H54 (cell line): ENCODE results near the gene JAZF1.
"Not testable (repeated sequence)": the region's sequence is repeated elsewhere in the genome, so short reads cannot be mapped to it uniquely, and the experiment has no call there.

Experiments
- DNase-seq: peaks from one replicate; pipeline ENCODE4 v3.0.0; 2011; ENCODE audit warnings: low spot score, mixed read lengths; ENCODE audit not compliant: insufficient read length
- FAIRE-seq: peaks from 3 replicates; lab custom pipeline; 2011; peaks lifted over from hg19 to GRCh38; lab: Jason Lieb, UNC
- POLR2A ChIP-seq: IDR thresholded peaks from 2 replicates; pipeline ENCODE4 v1.6.1; 2011; ENCODE audit warnings: low read depth, mild to moderate bottlenecking, low read length

JAZF1 gene

GRCh38 chr7:27936768-27937102 is 243.9 kb downstream of the JAZF1 start:
- DNase-seq, result no peak
- no peak for TF ChIP-seq POLR2A
- no peak for FAIRE-seq

- DNase-seq, result no peak
- no peak for TF ChIP-seq POLR2A
- no peak for FAIRE-seq
Measured at GRCh38 chr7:27936047-27936767, 244.4 kb downstream of the JAZF1 start.

GRCh38 chr7:27933671-27934565 is 246.7 kb downstream of the JAZF1 start:
- DNase-seq (peak; percentile 26), FAIRE-seq (peak; percentile 97)
- TF ChIP-seq POLR2A, result no peak

- no peak for DNase-seq
- no peak for TF ChIP-seq POLR2A
- no peak for FAIRE-seq
Measured at GRCh38 chr7:27930910-27931476, 249.6 kb downstream of the JAZF1 start.

- TF ChIP-seq POLR2A, result no peak
- no peak for FAIRE-seq
- DNase-seq, result no peak
Measured at GRCh38 chr7:27929127-27929526, 251.5 kb downstream of the JAZF1 start.

- no peak for TF ChIP-seq POLR2A
- DNase-seq (no peak), FAIRE-seq (no peak)
Measured at GRCh38 chr7:27928001-27928400, 252.6 kb downstream of the JAZF1 start.

GRCh38 chr7:27925573-27926201 is 254.9 kb downstream of the JAZF1 start:
- TF ChIP-seq POLR2A, result no peak
- no peak for FAIRE-seq
- no peak for DNase-seq

- no peak for FAIRE-seq
- DNase-seq, result no peak
- no peak for TF ChIP-seq POLR2A
Measured at GRCh38 chr7:27923642-27923980, 257.0 kb downstream of the JAZF1 start.

- DNase-seq (no peak), FAIRE-seq (no peak)
- no peak for TF ChIP-seq POLR2A
Measured at GRCh38 chr7:27922907-27923641, 257.5 kb downstream of the JAZF1 start.

- FAIRE-seq, DNase-seq: not testable (repeated sequence)
Measured at GRCh38 chr7:27922389-27922788, 258.2 kb downstream of the JAZF1 start.

- peak; percentile 51 for DNase-seq
- peak; percentile 77 for FAIRE-seq
- no peak for TF ChIP-seq POLR2A
Measured at GRCh38 chr7:27921081-27921836, 259.3 kb downstream of the JAZF1 start.

GRCh38 chr7:27920281-27920946 is 260.2 kb downstream of the JAZF1 start:
- no peak for TF ChIP-seq POLR2A
- FAIRE-seq, result no peak

GRCh38 chr7:27918503-27918902 is 262.1 kb downstream of the JAZF1 start:
- FAIRE-seq, result no peak
- TF ChIP-seq POLR2A, result no peak
- DNase-seq, result no peak

More at GRCh38 chr7:27920281-27920946, 260.2 kb downstream of the JAZF1 start:
- no peak for DNase-seq
